Activated CD8-positive, alpha-beta T cell treated with anti-CD3 and anti-CD28 coated beads for 36 hours (primary cell): ENCODE data around the gene PPP4R1. TPM values are rescaled to one million over a fixed set of nuclear protein-coding genes. Genes with fewer than 3 reads are reported as not detected.

ENCODE experiments used
- ATAC-seq: fragments of 200-7000 bp; cut with Tn5 transposase; one replicate; pipeline ENCODE4 v1.10.0; 2021; ENCODE audit warnings: mild to moderate bottlenecking, moderate library complexity
- CTCF ChIA-PET: fragments of 350-600 bp; sonication (Branson Sonifier 250); formaldehyde crosslinking; loops from one replicate; lab custom pipeline; 2021; ENCODE audit warnings: antibody characterized with exemption; lab: Charles Lee
- POLR2A ChIA-PET: fragments of 350-600 bp; sonication (Branson Sonifier 250); formaldehyde crosslinking; loops from one replicate; lab custom pipeline; 2021; ENCODE audit warnings: antibody characterized with exemption; lab: Charles Lee
- DNase-seq: peaks from one replicate; pipeline ENCODE4 v3.0.0-alpha.2; 2020
- H3K27ac Mint-ChIP-seq: one replicate; pipeline ENCODE4 v1.8.0; 2021; ENCODE audit warnings: mild to moderate bottlenecking, mixed read lengths
- H3K27me3 Mint-ChIP-seq: one replicate; pipeline ENCODE4 v1.8.0; 2021; ENCODE audit warnings: mixed read lengths
- H3K36me3 Mint-ChIP-seq: one replicate; pipeline ENCODE4 v1.8.0; 2021; ENCODE audit warnings: low read depth, mixed read lengths
- H3K4me1 Mint-ChIP-seq: one replicate; pipeline ENCODE4 v1.8.0; 2021; ENCODE audit warnings: low read depth, mixed read lengths
- H3K4me3 Mint-ChIP-seq: one replicate; pipeline ENCODE4 v1.8.0; 2021; ENCODE audit warnings: mild to moderate bottlenecking, moderate library complexity, mixed read lengths
- H3K9me3 Mint-ChIP-seq: one replicate; pipeline ENCODE4 v1.8.0; 2021; ENCODE audit warnings: mixed read lengths
- CTCF ChIP-seq: fragments of 200-600 bp; IDR thresholded peaks from one replicate; pipeline ENCODE4 v1.8.0; 2022; ENCODE audit warnings: antibody characterized with exemption, mild to moderate bottlenecking
- intact Hi-C: fragments of 100-400 bp; cut with micrococcal nuclease; formaldehyde crosslinking; loops from one replicate; pipeline ENCODE4 v1.10.0; 2022
- total RNA-seq, 2 experiments: library from RNA; stranded (reverse); gene quantifications; one replicate each; pipeline ENCODE4 v1.2.3, GENCODE V29; 2021

PPP4R1 gene
- total RNA-seq, 2 experiments from 2014 or later = 31.4 to 31.7 TPM

DNA sequence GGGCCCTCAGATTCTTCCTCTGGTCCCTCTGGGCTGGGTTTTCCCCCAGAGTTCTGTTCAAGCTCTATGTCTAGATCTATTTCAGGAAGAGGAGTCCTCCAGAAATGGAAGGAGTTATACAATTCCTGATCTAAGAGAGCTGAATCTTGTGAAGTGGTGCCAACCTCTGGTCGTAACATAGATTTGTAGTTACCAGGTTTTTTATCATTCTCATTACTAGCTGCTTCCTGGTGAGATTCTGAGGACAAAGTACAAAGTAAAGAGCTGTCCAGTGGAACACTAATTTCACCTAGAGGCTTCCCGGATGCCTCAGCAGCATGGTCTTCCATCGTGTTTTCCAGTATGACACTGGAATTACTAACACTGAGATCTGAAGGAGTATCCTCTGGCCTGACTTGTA, 44.1 kb downstream of the PPP4R1 start:
- H3K9me3 Mint-ChIP-seq = no peaks in the 10 kb centered on the region
- H3K27ac Mint-ChIP-seq = no peak overlapping the region
- peaks cover 19% of the 10 kb centered on the region for H3K36me3 Mint-ChIP-seq
- ATAC-seq = no peak
- no peak for DNase-seq
- ChIA-PET CTCF (no interaction called here), POLR2A (no interaction called here)
- no peaks in the 10 kb centered on the region for H3K4me1 Mint-ChIP-seq
- H3K27me3 Mint-ChIP-seq = no peaks in the 10 kb centered on the region
- TF ChIP-seq CTCF = no peak
- no peak overlapping the region for H3K4me3 Mint-ChIP-seq
- intact Hi-C loops = no loop called here

GRCh38 chr18:9569178-9569577, 45.2 kb downstream of the PPP4R1 start:
- no peak for TF ChIP-seq CTCF
- CTCF ChIA-PET = no interaction called here
- DNase-seq (no peak), ATAC-seq (no peak)
- H3K27ac Mint-ChIP-seq = no peak overlapping the region
- intact Hi-C loops = no loop called here
- H3K36me3 Mint-ChIP-seq = peaks cover 13% of the 10 kb centered on the region
- H3K4me1 Mint-ChIP-seq = no peaks in the 10 kb centered on the region
- no peaks in the 10 kb centered on the region for H3K9me3 Mint-ChIP-seq
- POLR2A ChIA-PET = no interaction called here
- H3K4me3 Mint-ChIP-seq = no peak overlapping the region
- H3K27me3 Mint-ChIP-seq = no peaks in the 10 kb centered on the region

DNA sequence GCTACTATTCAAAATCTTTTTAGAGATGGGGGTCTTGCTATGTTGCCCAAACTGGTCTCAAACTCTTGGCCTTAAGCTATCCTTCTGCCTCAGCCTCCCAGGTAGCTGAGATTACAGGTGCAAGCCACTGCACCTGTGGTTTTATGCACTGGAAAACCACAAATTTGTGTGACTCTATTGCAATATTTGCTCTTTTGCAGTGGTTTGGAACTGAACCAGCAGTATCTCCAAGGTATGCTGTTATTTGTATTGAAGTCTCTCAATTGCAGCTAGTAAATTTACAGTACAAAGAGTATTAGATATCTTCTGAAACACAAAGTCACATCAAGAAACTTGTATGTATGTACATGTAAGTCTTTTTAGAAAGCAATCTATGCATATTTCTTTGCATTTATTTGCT, 46.2 kb downstream of the PPP4R1 start:
- no peak for TF ChIP-seq CTCF
- ChIA-PET CTCF (no interaction called here), POLR2A (no interaction called here)
- DNase-seq (no peak), ATAC-seq (no peak)
- Mint-ChIP-seq H3K36me3 (peaks cover 13% of the 10 kb centered on the region), H3K4me1 (no peaks in the 10 kb centered on the region), H3K9me3 (no peaks in the 10 kb centered on the region), H3K27me3 (no peaks in the 10 kb centered on the region), H3K27ac (no peak overlapping the region), H3K4me3 (no peak overlapping the region)
- intact Hi-C loops = no loop called here

DNA sequence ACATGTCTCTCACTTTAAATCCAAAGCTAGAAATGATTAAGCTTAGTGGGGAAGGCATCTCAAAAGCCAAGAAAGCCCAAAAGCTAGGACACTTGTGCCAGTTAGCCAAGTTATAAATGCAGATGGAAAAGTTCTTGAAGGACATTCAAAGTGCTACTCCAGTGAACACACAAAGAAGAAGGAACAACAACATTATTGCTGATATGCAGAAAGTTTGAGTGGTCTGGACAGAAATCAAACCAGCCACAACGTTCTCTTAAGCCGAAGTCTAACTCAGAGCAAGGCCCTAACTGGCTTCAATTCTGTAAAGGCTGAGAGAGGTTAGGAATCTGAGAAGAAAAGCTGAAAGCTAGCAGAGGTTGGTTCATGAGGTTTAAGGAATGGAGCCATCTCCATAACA, 49.0 kb downstream of the PPP4R1 start:
- TF ChIP-seq CTCF = no peak
- H3K27ac Mint-ChIP-seq = no peak overlapping the region
- no peaks in the 10 kb centered on the region for H3K4me1 Mint-ChIP-seq
- DNase-seq = no peak
- ChIA-PET POLR2A (no interaction called here), CTCF (interaction anchor here (0.8 kb wide), 1 partner anchor 11 kb away, joined by 3 read pairs; no protein-coding TSS in a partner anchor)
- no peaks in the 10 kb centered on the region for H3K9me3 Mint-ChIP-seq
- H3K36me3 Mint-ChIP-seq = peaks cover 17% of the 10 kb centered on the region
- intact Hi-C loops = no loop called here
- ATAC-seq = no peak
- H3K4me3 Mint-ChIP-seq = no peak overlapping the region
- no peaks in the 10 kb centered on the region for H3K27me3 Mint-ChIP-seq

- Mint-ChIP-seq H3K4me3 (no peak overlapping the region), H3K4me1 (no peaks in the 10 kb centered on the region), H3K27ac (no peak overlapping the region), H3K36me3 (peaks cover 13% of the 10 kb centered on the region), H3K9me3 (no peaks in the 10 kb centered on the region), H3K27me3 (no peaks in the 10 kb centered on the region)
- ATAC-seq = no peak
- POLR2A ChIA-PET = no interaction called here
- CTCF ChIA-PET = interaction anchor here (0.8 to 0.9 kb wide), 2 partner anchors 12 to 14 kb away, joined by 3 read pairs; no protein-coding TSS in a partner anchor
- DNase-seq = no peak
- no peak for TF ChIP-seq CTCF
- intact Hi-C loops = no loop called here
These were observed 51.0 kb downstream of the PPP4R1 start for GRCh38 chr18:9563331-9563730.
